Measurements from ENCODE around the gene MYO10.

The MYO10 gene

DNA sequence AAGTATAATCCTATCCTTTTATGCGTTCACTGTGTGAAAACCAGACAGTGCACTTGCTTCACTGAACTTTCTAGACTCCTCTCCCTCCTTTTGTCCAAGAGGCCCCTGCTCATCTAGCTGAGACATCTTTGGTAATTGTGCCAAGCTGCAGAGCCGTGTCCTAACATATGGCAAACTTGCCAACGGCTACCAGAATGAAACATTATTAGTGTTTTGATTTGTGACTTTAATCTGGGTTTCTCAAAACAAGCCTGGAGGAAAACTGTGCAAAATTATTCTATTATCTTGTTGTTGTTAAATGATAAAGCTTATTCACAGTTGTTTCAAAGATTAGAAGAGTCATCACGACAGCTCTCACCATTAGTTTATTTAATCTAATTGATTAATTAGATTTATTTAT, 240.3 kb downstream of the MYO10 start:
- no peak for DNase-seq

DNA sequence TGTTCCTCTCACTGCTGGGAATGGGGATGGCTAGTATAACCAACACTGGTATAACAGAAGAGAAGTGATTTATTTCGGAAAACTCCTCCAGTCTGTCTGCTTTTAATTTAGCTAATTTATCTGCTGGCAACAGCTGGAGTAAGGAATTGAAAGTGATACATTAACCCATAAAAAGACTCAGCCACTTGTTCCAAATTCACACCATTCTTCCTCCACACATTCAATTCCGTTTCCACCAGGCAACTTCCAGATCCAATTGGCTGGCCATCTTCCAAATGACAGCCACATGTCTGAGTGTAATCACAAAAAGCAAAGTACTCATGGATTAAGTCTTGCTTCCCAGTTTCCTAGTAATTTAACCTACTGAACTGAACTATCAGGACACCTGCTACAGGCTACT, 242.2 kb downstream of the MYO10 start:
- no peak for DNase-seq

DNA sequence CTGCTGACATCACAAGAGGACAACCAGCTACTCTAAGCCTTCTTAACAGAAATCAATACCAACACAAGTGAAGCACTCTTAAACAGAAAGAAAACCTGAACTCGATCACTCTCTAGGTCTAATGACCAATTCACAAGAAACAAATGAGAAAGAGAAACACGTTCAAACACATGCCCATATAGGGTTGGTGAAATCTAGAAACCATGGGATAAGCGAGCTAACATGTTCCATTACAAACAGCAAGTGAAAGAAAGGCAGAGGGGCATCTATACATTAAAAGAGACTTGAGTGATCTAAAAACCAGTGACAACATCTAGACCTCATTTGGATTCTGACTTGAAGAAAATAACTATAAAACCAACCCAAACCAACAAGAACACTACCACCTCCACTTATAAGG, 244.4 kb downstream of the MYO10 start:
- no peak for DNase-seq

DNA sequence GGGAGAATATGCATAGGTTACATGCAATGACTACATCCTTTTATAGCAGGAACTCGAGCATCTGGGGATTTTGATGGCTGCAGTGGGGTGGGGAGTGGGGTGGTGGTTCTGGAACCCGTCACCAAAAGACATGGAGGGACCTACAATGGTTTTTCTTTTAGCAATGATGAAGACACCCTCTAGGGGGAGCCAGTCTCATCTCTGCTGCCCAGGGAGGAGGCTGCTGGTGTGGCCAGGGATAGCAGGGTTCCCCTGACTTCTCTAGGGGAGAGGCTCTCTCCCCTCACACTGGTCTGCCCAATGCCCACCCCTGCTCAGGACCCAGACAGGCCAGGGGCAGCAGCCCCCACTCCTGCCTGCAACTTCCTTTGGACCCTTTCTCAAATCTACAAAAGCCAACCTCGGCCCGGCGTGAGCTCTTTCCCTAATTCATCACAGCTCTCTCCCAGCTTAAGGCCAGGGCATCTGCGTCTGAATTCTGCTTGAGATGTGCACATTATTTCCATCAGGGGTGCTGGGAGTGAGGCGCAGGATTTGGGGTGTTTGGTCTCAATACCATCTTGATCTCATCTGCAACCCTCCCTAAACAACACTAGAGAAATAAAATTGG, 245.7 kb downstream of the MYO10 start:
- DNase-seq: peak; percentile 21

DNA sequence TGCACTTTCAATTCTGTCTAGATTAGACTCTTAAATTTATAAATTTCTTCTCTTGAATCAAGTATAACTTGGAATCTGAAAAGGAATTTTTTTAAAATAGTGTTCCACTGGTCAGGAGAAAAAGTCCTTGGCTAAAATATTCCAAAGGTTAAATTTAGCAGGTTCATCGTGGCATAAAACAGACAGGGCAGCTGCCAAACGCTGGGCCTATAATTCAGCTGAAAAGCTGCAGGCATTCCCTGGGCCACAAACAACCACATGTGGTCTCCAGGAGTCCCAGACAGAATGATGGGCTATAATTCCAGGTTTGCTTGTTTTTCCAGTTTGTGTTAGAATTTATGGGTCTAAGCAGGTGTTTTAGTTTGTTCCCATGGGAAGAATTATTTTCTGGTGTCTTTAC, 248.2 kb downstream of the MYO10 start:
- DNase-seq: no peak

DNA sequence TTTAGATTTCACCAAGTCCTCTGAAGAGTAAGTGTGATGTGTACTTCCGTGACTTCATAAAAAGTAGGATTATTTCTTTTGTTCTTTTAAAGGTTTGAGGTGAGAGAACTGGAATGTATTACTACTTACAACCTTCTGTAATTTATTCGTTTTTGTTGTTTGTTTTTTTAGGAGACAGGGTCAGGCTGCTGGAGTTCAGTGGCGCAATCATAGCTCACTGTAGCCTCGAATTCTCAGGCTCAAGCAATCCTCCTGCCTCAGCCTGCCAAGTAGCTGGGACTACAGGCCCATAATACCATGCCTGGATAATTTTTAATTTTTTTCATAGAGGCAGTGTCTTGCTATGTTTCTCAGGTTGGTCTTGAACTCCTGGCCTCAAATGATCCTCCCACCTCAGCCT, 251.0 kb downstream of the MYO10 start:
- no peak for DNase-seq

DNA sequence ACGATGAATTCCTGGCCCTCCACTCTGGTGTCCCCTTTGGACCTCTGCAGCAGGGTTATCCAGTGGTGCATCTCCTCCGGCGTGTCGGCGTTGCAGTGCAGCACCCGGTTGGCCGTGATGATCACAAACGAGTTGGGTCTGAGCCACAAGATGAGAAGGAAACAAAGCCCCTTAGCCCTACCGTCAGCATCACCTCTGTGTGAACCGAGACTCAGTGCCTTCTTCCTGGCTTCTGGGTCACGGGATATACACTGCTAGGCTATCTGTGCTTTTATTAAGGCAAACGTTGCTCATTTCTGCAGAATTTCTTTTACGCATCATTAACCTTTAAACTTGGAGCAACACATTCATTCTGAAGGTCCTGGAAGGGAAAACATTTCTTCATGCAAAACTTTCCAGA, 254.2 kb downstream of the MYO10 start:
- DNase-seq: no peak

DNA sequence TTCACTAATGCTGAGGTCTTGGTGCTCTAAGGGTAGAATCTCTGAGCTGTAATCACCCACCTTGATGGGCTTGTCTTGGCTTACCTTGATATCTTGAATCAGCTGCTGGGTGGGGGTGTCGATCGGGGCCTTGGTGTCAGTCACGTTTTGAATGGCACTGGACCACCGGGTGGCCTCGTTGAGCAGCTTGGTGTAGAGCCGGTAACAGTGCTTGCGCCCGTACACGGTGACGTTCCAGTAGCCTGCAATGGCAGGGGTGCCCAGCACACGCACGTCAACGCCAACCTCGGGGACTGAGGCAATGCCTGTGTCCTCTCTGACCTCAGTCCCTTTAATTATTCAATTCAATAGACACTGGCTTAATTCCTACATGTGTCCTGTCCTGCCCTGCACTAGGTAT, 256.2 kb downstream of the MYO10 start:
- DNase-seq: no peak

DNA sequence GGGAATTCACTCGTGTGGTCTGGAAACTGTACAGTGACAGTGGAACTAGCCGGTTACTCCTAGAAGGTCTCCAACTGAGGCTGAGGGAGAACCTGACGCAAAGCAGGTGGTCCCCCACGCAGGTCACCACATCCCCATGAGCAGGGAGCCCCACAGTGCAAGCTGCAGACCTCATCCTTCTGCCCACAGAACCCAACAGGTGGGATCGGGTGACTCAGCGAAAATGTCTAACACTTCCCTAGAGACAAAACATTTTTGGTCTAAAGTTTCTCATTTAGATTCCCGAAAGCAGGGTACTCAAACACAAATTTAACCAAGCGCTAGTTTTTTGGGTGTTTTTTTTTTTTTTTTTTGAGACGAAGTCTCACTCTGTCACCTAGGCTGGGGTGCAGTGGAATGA, 256.9 kb downstream of the MYO10 start:
- DNase-seq: no peak

DNA sequence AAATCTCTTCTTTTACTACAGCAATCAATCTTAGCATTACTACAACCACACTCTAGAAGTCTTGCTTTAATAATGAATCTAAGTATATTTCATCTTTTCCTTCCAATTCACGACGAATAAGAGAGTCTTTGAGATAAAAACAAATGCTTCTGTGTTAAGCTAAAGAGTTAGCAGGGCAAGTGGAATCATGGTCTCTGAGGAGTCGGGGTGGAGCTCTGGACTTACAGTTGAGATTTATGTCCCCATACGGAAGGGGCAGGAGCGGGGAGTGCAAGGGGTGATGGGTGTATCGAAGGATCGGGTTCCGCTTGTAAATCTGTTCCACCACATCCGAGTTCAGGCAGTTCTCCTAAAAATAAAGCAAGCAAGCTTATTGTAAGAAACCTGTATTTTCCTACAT, 260.3 kb downstream of the MYO10 start:
- DNase-seq: no peak

DNA sequence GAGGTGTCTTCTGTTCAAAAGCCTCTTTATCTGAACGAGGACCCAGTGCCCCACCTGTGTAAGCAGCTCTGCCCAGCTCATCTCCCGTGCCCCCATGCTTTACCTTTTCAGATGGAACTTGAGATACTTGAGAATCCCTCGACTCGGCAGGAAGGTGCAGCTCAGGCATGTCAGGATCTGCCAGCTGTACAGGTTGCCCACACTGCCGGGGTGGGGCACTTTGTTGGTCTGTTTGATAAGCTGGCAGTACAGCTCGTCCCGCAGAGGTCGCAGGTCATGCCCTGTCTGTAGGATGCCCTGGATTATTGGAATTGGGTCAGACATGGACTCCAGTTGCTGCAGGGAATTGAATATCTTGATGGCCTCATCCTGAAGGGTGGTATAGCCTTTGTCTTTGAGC, 261.3 kb downstream of the MYO10 start:
- DNase-seq: no peak

DNA sequence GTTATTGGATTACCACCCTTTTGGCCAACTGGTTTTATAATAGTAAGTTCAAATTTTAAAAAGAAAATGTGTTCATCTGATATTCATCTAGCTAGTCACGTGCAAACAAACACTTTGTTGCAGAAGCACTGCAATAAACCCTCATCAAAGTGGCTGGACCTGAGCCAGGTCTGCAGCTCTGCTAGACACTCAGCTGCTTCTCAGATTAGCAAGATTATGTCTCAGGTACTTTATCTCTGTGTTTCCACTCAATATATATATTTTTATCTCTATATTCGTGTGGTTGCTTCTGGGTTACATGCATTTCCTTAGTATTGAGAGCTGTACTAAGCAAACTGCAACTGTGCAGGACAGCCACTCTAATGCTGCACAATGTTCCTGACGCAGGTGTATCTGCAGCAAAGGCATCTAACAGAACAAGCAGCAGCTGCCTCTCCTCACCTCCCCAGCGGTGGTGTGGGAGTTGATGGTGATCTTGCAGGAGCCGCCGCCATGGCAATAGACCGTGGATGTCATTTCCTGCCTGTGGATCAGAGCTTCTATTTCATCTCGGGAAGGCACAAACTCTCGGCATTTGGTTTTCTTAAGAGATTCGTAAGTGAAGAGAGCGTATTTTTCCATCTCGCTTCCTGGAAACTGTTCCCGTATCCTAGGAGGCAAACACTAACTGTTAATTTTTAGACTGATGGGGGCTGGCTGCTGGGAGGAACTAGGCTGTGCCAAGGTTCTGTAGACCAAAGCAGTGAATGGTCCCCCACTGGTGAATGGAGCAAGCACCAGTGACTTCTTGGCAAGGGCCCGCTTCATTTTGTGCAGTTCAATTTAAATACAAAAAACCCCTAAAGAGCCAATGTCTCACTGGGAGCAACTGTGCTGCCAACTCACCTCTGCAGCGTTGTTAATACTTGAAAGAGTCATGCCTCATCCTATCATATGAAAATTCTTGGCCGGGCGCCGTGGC, 262.6 kb downstream of the MYO10 start:
- peak; percentile 39 for DNase-seq

DNA sequence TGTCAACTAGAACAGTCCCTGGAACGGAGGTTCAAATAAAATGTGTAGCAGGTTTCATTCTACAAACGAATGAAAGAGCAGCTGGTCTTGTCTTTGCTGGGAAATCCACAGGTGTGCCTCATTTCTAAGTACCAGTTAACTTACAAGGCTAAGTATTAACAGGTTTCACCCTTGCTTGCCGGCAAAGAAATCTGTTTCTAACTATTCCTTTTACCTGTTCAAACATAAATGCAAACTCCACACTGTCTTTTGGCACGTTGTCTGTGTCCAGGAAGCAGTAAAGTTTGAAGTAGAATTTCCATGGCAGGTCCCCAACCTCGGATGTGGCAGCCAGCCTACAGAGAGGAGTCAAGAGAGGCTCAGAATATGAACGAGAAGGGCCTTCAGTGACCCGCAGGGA, 264.9 kb downstream of the MYO10 start:
- no peak for DNase-seq

DNA sequence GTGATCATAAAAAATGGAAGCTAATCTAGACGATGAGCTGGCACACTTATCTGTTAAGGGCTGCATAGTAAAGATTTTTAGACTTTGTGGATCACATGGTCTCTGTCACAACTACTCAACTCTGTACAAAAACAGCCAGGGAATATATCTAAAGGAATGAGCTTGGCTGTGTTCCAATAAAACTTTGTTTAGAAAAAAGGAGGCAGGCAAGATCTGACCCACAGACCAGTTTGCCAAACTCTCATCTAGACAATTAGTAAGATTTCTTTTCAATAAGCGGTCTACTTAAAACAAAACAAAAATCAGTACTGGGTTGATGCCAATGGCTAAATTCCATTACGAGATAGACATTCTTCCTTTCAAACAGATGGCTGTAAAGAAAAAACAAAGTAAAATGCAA, 266.3 kb downstream of the MYO10 start:
- DNase-seq: no peak

DNA sequence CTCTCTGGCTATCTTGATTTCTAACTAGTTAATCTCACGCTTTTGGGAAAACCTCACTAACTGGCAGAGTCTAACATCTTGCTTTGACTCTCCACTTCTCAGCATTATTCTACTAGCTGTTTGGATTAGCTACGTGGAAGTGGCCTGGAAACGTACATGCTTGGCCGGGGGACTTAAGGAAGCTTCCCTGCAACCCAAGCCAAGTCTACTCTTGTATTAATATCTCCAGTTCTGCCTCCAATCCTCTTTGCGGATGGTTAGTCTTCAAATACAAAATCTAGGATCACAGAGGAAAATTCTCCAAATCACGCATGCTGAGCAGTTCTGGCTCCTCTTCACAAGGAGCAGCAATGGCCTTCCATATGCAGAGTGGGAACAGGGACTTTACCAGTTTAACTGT, 267.5 kb downstream of the MYO10 start:
- no peak for DNase-seq

DNA sequence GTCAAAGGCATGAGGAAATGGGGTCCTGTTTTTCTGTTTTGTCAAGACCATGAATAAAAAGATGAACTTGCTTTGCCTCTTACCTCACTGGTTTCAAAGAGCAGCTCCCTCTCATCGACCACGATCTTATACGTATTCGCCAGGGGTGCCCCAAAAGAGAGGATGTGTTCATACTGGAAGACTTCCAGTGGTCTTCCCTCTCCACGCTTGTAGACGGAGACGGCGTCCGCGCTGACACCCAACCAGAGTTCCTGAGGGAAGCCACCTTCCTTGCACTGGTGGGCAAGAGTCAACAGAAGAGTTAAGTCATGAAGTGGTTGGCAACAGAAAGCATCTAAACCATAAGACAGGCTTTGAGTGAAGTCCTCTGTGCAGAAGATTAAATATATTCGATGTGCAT, 267.9 kb downstream of the MYO10 start:
- DNase-seq: no peak

DNA sequence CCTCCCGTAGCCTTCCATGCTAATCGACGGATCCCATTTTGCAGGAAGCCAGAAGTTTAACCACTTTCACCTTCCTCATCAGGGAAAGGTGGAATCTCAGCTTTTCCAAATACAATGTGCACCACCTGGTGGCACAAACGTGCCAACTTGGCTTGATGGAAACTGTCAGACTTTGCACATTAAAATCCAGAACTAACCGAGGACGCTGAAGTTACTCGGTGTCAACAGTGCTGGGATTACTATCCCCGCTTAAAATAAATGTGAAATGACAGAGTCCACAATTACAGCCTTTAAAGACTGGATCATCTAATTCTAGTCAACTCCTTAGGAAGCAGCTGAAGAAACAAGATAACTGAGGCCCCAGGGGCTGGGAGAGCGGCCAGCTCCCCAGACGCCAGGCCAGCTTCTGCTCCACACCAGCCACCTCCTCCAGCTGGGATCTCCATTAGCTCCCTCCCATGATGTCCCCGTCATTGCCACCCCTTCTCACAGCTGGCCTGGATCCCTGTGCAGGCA, 269.1 kb downstream of the MYO10 start:
- no peak for DNase-seq

DNA sequence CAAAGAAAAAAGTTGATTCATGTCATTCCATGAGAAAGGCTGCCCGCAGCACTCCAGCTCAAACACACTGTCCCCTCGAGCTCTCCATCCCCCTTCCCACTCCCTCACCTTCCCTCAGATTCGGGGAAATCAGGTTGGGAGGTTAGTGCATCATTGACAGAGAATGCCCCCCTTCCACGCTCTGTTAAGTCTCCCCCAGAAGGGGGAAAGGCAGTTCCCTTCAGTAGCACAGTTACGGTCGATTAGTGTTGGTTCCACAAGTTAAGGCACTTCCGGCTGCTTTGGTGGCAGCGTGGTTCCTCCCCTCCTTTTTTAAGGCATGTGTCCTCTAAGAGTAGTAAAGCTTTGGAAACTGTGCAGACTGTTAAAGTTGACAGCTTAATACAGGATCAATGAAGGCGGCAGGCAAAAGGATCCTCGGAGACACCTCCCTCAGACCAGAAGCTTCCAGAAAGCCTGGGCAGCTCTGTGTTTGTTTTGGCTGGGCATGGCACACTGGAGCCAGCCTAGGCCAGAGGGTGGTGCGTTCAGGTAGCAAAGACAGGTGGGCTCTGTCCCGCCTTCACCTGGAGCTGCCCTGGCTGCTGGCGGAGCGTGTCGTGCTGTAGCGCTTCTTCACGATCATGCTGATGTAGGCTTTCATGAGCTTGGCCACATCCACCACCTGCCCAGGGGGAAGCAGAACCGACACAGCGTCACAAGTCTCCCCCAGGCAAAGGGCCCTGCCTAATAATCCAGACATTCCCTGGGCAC, 269.8 kb downstream of the MYO10 start:
- no peak for DNase-seq

DNA sequence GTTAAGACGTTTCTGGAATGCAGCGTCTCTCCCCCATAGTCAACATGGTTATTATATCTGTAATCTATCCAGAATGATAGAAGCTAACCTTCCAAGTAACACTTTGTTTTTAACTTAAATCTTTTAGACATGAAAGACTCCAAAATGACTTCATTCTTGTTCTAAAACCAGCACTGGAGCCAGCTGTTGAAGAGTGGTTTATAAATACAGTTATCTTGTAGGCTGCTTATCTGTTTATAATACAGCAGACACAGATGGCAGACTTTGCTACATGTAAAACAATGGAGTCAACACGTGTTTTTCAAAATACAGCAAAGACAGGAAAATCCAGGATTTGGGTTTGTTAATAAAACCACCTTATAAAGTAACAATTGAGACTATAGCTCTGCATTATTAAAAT, 270.5 kb downstream of the MYO10 start:
- no peak for DNase-seq

DNA sequence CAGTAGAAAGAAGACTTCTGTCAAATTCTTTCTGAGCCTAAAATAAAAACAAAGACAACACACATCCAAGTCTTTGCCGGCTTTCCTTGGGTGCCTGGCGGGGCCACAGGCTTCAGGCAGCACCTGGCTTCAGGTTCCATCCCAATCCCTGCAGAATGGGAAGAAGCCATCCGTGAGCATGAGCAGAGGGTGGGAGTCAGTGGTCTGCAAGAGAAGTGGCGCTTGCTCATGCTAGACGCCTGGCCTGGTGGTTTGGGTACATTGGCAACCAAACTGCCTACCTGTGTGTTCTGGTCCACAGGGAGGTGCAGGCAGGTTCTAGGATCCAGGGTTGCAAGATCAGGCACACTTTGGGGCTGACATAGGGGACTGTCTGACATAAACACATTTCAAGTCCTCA, 271.7 kb downstream of the MYO10 start:
- no peak for DNase-seq

DNA sequence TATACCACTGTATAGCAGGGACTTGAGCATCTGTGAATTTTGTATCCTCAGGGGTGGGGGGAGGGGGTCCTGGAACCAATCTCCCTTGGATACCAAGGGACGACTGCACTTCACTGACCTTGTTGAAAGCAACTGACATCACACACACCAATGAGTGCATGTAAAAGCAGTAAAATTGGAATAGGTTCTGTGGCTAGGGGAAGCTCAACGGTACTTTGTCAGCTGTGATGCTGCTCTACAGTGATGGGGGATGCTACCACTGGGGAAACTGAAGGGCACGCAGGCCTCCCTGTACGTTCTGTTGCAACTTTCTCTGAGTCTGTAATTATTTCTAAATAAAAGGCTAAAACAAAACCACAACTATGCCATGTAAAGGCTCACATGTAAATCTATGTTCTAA, 272.2 kb downstream of the MYO10 start:
- DNase-seq: no peak

DNA sequence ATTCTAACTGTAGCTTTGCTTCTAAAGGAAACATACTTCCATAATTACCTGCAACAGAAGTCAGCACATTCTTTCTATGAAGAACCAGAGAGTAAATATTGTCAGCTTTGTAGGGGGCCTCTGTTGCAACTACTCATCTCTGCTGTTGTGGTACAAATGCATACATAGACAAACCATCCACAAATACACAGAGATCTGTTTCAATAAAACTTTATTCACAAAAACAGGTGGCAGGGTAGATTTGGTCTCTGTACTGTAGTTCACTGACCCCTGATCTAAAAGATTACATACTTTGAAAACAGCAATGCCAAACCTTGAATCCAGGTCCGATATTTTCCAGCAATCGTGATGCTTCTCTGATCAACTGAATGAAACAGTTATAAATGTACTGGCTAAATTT, 274.4 kb downstream of the MYO10 start:
- DNase-seq: no peak

DNA sequence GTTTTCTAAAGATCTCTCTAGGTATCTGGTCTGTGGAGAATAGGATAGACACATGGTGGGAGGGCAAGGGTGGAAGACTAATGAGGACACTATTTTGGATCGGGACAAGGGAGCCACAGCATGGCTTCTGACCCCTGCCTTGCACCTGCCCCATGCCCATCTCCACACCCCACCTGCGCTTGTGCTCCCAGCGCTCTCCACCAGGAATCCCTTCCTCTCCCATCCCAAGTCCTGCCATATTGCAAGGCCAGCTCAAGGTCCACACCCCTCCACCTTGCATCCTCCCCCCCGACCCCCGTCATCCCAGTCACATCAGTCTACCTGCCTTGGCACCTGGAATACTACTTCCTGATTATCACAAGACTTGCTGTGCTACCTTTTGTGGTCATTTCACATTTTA, 275.1 kb downstream of the MYO10 start:
- DNase-seq: no peak

DNA sequence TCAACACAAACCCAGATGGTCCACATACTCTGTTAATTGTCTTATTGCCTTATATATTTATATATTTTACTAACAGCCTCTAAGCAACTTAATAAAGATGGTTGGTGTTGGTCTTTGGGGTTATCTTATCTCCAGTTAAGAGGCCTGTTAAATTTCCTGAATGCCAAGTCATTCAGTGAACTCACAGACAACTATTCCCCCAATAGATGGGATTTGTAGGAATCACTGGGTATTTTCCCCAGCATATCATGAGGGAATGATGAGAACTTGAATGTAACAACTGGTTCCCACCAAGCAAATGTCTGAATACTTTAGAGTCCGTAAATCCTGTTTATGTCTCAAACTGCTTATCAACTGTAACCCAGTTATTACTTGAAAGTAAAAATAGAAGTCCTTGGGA, 276.6 kb downstream of the MYO10 start:
- DNase-seq: no peak

All from stimulated activated CD4-positive, alpha-beta T cell treated with anti-CD3 and anti-CD28 coated beads, Interleukin-1b, Interleukin-23, amount 100 ng/mL, for 48 hours (primary cell).